ENCODE measurements around the gene FANCI.

Gene FANCI

GRCh38 chr15:89364741-89365450 is 121.1 kb downstream of the FANCI start:
- no peak for TF ChIP-seq CTCF (IDR thresholded peaks at IDR 0.05; ENCODE audit: insufficient read depth, missing control alignments)
- FAIRE-seq (no peak), DNase-seq (ENCODE audit: insufficient read length, low spot score) (no peak)

- FAIRE-seq (no peak), DNase-seq (ENCODE audit: insufficient read length, low spot score) (no peak)
- TF ChIP-seq CTCF (IDR thresholded peaks at IDR 0.05; ENCODE audit: insufficient read depth, missing control alignments): no peak
Measured at GRCh38 chr15:89365462-89366065, 121.8 kb downstream of the FANCI start.

All from D721Med (cell line).